Pulmonary artery endothelial cell (primary cell): Measurements from ENCODE around the gene C19orf18. TPM values are rescaled to one million over a fixed set of nuclear protein-coding genes. Genes with fewer than 3 reads are reported as not detected.
"Not testable (repeated sequence)": the region's sequence is repeated elsewhere in the genome, so short reads cannot be mapped to it uniquely, and the experiment has no call there.

Experiments
- DNase-seq: peaks from one replicate; pipeline ENCODE4 v3.0.0-alpha.2; 2011; ENCODE audit warnings: low read depth, low spot score
- total RNA-seq: library from RNA; depleted of rRNA; stranded (reverse); fragments of >200 nt; gene quantifications from 2 replicates; pipeline ENCODE4 v1.2.3, GENCODE V29; 2014

The C19orf18 gene
- total RNA-seq: 0.20 TPM in 1 of 2 replicates, not detected in the other

GRCh38 chr19:57974434-57974833, at the start of gene C19orf18:
Gene C19orf18 (minus strand): TSS chr19:57974534. CDS start chr19:57974432, 102 bp downstream.
- no peak for DNase-seq

GRCh38 chr19:58022283-58022660, 47.9 kb upstream of the C19orf18 start:
- DNase-seq: no peak

GRCh38 chr19:58021541-58022282, 47.4 kb upstream of the C19orf18 start:
- no peak for DNase-seq

GRCh38 chr19:58020129-58020528, 45.8 kb upstream of the C19orf18 start:
- DNase-seq: no peak

- DNase-seq: no peak
These were observed 39.8 kb upstream of the C19orf18 start for GRCh38 chr19:58014141-58014540.

GRCh38 chr19:58010507-58010906, 36.2 kb upstream of the C19orf18 start:
- no peak for DNase-seq

GRCh38 chr19:58009666-58010301, 35.5 kb upstream of the C19orf18 start:
- DNase-seq: peak; percentile 53

- DNase-seq: no peak
These were observed 34.9 kb upstream of the C19orf18 start for GRCh38 chr19:58009301-58009665.

- DNase-seq: not testable (repeated sequence)
These were observed 34.5 kb upstream of the C19orf18 start for GRCh38 chr19:58008877-58009276.

- no peak for DNase-seq
These were observed 33.0 kb upstream of the C19orf18 start for GRCh38 chr19:58007285-58007684.

GRCh38 chr19:58003174-58003828, 29.0 kb upstream of the C19orf18 start:
- no peak for DNase-seq

- peak; percentile 61 for DNase-seq
These were observed 28.2 kb upstream of the C19orf18 start, which contains the start of gene ZNF606 for GRCh38 chr19:58002384-58003173. Gene ZNF606 (minus strand): TSS chr19:58002820. CDS start chr19:58001319, 1,501 bp downstream.

GRCh38 chr19:58001895-58002369, 27.6 kb upstream of the C19orf18 start:
- no peak for DNase-seq

- no peak for DNase-seq
These were observed 26.3 kb upstream of the C19orf18 start for GRCh38 chr19:58000677-58001076.

GRCh38 chr19:57992841-57993240, 18.5 kb upstream of the C19orf18 start:
- DNase-seq: no peak

GRCh38 chr19:57978586-57979289, 4.4 kb upstream of the C19orf18 start:
- DNase-seq: no peak

- no peak for DNase-seq
These were observed 9.6 kb downstream of the C19orf18 start for GRCh38 chr19:57964761-57965160.

GRCh38 chr19:57961785-57962184, 12.5 kb downstream of the C19orf18 start:
- no peak for DNase-seq

GRCh38 chr19:57954996-57955395, 19.3 kb downstream of the C19orf18 start:
- DNase-seq: no peak

- no peak for DNase-seq
These were observed 24.6 kb downstream of the C19orf18 start for GRCh38 chr19:57949702-57950101.

- no peak for DNase-seq
These were observed 25.0 kb downstream of the C19orf18 start for GRCh38 chr19:57949296-57949695.
